ENCODE data around the gene MRPS34.
A peak's percentile ranks its signal among the peaks of the same experiment; 100 is the strongest.

The MRPS34 gene

DNA sequence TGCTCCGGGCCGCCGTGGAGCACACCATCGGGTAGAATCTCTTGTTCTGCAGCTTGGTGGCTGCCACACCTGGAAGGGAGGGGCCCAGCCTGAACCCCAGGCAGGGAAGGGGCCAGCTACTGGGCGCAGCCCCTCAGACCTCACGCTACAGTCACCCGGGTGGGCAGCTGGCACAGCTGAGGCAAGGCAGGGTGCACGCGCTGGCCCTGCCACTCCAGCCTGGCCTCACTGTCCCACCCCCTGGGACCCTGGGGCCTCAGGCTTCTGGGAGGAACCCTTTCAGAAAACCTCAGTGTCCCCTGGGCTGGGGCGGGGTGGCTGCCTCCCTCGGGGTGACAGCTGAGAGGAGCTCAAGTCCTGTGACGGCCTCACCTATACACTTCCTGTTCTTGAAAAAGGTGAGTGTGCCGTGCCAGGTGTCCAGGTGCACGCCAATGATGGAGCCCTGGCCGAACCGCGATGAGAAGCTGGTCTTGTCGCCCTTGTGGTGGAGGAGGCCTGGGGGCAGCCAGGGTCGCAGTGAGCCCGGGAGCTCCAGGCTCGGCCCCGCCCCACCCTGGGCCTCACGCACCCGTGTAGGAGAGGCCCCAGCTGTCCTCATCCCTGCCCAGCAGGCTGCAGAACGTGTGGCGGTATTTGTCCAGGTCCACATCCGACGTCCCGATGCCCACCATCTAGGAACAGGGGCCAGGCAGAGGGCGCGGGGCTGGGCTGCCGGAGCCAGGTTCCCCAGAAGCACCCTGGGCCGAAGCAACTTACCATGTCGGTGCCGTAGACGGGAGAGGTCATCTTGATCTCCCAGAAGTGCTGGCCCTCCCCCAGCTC lies 4.7 kb upstream of the MRPS34 start:
- no peak for TF ChIP-seq CTCF (IDR thresholded peaks at IDR 0.05; ENCODE audit: low read depth, low read length)
- DNase-seq (ENCODE audit: low read depth, low spot score), result no peak
- in situ Hi-C loops (cut with HindIII; ENCODE audit: low sequenced_read_pairs), result no loop called here
- no peak overlapping the region for H3K4me3 ChIP-seq (ENCODE audit: low read depth, low read length)

DNA sequence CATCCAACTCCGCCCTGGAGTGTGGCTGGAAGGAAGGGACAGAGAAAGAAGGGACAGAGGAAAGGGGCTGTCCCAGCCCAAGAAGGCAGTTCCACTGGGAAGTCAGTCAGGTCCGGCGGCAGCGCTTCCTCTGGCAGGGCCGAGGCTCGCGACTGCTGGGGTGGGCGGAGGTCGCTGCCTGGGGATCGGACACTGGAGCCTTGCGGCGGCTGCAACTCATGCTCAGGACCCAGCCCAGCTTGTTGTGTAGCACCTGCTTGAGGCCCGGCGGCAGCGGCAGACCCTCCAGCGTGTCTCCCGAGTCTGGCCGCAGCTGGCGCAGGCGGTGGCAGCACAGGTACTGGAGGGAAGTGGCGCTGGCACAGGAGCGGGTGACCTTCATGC lies 4.0 kb upstream of the MRPS34 start:
- DNase-seq (ENCODE audit: low read depth, low spot score), result no peak
- TF ChIP-seq CTCF (IDR thresholded peaks at IDR 0.05; ENCODE audit: low read depth, low read length), result no peak
- H3K4me3 ChIP-seq (ENCODE audit: low read depth, low read length), result no peak overlapping the region
- in situ Hi-C loops (cut with HindIII; ENCODE audit: low sequenced_read_pairs), result no loop called here

DNA sequence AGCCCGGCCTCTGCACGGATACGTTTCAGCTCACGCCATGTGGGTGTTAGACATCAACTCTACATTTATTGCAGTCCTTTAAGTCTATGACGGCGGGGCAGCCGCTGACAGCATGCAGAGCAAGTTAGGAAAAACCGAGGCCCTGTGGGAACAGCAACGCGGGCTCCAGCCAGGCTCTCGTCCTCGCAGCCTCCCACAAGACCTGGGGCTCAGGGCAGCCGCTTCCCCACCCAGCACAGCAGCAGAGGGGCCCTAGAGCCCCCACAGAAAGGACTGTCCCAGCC lies 3.7 kb upstream of the MRPS34 start:
- no peak for DNase-seq (ENCODE audit: low read depth, low spot score)
- no peak overlapping the region for H3K4me3 ChIP-seq (ENCODE audit: low read depth, low read length)
- in situ Hi-C loops (cut with HindIII; ENCODE audit: low sequenced_read_pairs), result no loop called here
- TF ChIP-seq CTCF (IDR thresholded peaks at IDR 0.05; ENCODE audit: low read depth, low read length), result no peak

- no peak overlapping the region for H3K4me3 ChIP-seq (ENCODE audit: low read depth, low read length)
- in situ Hi-C loops (cut with HindIII; ENCODE audit: low sequenced_read_pairs), result no loop called here
- TF ChIP-seq CTCF (IDR thresholded peaks at IDR 0.05; ENCODE audit: low read depth, low read length), result no peak
- DNase-seq (ENCODE audit: low read depth, low spot score), result no peak
Observed at GRCh38 chr16:1775846-1776671, 3.1 kb upstream of the MRPS34 start.

GRCh38 chr16:1775006-1775845 lies 2.3 kb upstream of the MRPS34 start:
- TF ChIP-seq CTCF (IDR thresholded peaks at IDR 0.05; ENCODE audit: low read depth, low read length), result no peak
- no peak for DNase-seq (ENCODE audit: low read depth, low spot score)
- no peak overlapping the region for H3K4me3 ChIP-seq (ENCODE audit: low read depth, low read length)
- in situ Hi-C loops (cut with HindIII; ENCODE audit: low sequenced_read_pairs), result no loop called here

GRCh38 chr16:1774448-1774780 lies 1.5 kb upstream of the MRPS34 start:
- no peak for TF ChIP-seq CTCF (IDR thresholded peaks at IDR 0.05; ENCODE audit: low read depth, low read length)
- in situ Hi-C loops (cut with HindIII; ENCODE audit: low sequenced_read_pairs), result no loop called here
- DNase-seq (ENCODE audit: low read depth, low spot score), result no peak
- H3K4me3 ChIP-seq (ENCODE audit: low read depth, low read length), result peak overlapping the region; percentile 72
